NCI-H128 (cell line): Measurements from ENCODE around the gene GADD45B.
"Not testable (repeated sequence)": the region's sequence is repeated elsewhere in the genome, so short reads cannot be mapped to it uniquely, and the experiment has no call there.

Experiments
- DNase-seq: peaks from one replicate; lab custom pipeline; 2025; ENCODE audit not compliant: unreplicated experiment; lab: John Stamatoyannopoulos, UW

Gene GADD45B

DNA sequence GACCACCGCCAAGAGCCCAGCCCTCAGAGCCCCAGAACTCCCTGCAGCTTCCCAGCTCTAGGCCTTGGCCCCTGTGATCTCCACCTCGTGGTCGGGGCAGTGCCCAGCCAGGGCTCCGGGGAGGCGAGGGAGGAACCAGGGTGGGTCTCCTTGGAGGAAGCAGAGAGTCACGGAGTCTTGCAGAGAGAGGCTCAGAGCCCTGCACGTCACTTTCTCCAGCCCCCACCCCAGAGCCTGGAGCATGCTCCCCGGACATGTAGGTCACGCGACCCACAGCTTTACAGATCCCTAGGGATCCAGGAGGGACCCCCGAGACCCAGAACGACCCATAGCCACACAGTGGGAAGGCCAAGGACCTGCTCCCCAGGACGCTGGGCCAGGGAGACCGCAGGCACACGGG, 11.9 kb downstream of the GADD45B start:
- no peak for DNase-seq

DNA sequence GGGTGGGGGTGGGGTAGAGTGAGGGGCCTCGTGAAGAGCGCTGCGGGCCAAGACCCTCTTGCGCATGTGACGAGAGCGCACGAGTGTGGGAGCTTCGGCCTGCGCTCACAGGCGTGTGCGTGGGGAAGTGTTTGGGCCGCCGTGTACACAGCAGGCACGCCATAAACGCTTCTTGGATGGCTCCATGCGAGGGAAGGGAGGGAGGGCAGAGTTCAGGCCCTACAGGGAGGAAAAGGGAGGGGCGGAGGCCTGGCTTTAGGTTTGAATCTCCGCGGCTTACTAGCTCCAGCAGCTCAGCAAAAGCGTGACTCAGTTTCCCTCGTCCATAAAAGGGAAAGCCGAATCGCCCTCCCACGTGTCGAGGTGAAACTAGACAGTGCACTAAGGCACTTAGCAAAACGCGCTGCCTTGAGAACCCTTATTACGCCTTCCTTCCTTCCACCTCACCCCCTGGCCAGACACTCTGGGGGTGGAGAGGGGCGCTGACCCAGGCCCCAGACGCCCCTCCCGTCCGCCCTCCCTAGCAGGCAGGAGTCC, 12.5 kb downstream of the GADD45B start:
- DNase-seq, result no peak

DNA sequence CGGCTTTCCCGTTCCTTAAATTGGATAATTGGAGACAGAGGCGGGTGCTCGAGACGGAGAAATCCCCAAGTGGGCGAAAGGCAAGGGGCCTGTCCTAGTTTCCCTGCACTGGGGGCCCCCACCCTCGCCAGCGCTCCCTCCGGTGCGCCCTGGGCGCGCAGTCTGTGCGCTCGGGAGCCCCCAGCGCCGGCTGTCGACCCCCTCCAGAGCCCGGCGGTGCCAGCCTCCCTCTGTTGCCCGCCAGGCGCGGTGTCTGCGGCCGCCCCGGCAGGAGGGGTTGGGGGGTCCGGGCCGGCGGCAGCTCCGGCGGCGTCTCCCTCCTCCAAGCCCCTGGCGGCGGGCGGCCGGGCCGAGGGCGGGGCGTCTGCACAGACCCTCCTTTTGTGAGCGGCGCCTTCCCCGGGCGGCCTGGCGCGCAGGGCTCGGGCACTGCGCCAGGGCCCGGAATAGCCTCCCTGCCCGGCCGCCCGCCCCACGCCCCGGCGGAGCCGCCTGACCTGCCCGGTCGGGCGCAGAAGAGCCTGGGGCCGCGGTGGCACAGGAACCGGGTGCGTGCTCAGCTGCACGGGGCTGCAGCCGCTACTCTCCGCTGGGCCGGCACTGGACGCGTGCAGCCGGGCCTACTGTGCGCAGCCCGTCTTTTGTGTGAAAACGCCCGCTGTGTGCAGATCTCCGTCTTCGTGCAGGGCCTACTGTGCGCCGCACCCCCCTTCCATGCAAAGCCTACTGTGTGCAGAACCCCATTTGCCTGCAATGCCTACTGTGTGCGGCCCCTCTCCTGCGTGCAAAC, 13.2 kb downstream of the GADD45B start:
- no peak for DNase-seq

DNA sequence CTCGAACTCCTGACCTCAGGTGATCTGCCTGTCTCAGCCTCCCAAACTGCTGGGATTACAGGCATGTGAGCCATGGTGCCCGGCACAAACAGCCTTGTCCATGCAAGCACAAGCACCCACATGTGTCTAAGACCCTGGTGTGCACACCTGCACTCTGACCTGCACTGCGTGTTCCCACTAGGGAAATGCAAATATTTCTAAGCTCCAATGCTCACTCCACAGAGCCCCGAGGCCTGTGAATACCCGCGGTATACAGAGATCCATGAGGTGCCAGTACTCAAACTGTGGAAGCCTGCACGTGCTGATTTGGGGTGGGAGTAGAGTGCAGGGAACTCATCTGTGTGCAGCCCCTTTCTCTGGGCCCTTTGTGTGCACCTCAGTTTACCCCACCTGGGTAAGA, 14.7 kb downstream of the GADD45B start:
- DNase-seq, result no peak

DNA sequence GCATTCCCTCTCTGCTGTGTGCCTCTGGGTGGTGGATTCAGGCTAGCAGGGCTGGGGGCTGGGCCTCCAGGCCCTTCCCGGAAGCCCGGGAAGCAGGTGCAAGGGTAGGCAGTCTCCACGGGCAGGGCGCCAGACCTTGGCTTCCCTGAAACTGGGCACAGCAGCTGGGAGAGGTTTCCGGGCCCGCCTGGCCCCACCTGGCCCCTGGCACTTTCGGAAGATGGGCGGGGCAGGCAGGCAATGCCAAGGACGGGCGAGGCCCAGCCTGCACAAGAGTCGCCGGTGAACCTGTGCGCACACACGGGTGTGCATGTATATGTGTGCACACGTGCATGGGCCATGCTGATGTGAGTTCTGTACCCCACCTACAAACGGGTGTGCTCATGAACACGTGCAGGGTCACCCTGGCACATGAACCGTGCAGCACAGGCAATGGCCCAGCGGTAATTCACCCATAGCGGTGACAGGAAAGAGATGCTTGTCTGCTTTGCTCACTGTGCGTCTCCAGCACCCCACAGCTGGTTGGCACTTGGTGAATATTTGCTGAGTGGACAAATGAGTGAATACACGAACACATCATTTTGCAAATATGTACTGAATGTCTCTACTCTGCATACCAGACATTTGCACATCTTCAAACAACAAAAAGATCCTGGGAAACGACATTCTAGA, 15.3 kb downstream of the GADD45B start:
- DNase-seq, result peak; percentile 40

DNA sequence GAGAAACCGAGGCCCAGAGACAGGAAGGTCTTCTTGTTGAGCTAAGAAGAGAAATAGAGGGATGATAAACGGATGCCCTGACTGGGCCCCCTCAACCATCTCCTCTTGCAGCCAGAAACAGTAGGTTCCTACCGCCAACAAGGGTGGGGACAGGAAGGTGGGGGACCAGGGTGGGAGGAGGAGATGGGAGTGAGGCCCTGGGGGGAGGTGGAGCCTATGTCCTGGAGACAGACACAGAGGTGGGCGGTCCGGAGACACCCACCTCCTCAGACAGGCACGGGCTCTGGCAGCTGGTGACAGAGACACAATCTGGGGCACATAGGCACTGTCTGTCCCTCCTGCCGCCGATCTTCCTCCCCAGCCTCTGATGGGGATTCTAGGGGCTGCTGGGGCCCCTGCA, 16.9 kb downstream of the GADD45B start:
- no peak for DNase-seq

DNA sequence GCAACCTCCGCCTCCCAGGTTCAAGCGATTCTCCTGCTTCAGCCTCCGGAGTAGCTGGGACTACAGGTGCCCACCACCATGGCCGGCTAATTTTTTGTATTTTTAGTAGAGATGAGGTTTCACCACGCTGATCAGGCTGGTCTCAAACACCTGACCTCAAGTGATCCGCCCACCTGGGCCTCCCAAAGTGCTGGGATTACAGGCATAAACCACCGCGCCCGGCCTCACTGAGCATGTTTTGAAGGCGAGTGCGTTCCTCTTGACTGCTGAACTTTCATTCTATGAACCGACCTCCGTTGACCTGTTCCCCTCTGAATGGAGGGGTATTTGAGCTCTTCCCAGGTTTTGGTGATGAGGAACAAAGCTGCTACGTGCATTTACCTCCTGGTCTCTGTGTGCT, 17.5 kb downstream of the GADD45B start:
- not testable (repeated sequence) for DNase-seq

DNA sequence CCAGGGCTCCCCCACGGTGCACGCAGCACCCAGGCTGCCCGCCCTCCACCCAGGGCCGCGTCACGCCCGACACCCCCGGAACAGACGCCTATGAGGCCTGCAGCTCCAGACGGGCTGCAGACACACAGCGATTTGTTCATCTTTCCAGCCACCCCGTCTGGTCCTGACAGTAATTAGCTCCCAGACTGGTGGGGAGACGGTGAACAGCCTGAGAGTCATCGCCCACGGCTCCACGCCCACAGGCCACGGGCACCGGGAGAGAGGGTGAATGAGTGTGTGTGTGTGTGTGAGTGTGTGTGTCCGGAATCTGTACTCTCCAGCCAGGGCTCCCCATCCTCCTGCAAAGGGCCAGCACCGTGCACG, 18.1 kb downstream of the GADD45B start:
- DNase-seq, result no peak

DNA sequence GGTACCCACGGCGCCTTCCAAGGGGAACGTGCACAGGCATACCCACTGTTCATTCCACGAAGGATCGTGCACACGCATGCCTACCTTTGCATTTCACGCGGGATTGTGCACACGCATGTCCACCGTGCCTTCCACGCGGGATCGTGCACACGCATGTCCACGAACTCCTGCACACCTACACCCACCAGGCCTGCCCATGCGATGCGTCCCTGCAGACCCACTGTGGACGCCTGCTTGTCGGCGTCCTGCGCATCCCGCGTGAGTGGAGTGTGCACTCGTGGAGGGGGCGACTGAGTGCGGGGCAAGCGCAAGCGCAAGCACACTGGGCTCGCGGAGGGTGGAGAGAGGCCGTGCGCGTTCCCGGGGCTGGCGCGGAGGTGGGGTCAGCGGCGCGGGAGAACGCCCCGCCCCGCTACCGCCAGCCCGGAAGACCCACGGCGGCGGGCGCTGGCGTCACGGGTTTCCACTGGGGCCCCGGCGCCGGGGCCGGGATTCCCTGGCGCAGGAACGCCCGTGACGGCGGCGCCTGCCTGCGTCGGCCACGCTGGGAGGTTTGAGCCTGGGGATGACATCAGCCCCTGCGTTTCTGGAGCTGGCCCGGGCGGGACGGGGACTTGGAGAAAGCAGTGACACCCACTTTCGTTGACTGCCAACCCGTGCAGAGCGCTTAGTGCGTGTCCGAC, 18.7 kb downstream of the GADD45B start:
- no peak for DNase-seq

DNA sequence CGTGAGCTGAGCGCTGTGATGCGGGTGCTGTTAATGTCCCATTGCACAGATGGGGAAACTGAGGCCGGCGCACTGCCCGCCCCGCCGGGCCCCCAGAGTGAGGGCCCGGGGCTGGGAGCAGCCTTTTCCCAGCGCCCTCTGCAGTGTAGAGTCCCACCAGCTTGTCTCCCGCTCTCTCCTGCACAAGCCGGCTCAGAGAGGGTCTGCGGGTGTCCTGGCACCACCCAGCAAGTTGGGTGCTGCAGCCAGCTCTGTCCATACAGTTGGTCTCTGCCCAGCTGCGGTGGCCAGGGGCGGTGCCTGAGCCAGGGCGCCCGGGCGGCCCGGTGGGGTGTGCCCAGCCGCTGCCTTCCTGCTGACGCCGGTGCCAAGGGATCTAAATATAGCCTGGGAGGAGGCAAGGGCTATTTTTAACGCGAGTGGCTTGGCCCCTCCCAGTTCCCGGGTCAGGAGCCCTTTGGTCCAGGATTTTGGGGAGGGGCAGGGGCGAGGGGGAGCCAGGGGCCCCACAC, 19.3 kb downstream of the GADD45B start:
- DNase-seq, result no peak

DNA sequence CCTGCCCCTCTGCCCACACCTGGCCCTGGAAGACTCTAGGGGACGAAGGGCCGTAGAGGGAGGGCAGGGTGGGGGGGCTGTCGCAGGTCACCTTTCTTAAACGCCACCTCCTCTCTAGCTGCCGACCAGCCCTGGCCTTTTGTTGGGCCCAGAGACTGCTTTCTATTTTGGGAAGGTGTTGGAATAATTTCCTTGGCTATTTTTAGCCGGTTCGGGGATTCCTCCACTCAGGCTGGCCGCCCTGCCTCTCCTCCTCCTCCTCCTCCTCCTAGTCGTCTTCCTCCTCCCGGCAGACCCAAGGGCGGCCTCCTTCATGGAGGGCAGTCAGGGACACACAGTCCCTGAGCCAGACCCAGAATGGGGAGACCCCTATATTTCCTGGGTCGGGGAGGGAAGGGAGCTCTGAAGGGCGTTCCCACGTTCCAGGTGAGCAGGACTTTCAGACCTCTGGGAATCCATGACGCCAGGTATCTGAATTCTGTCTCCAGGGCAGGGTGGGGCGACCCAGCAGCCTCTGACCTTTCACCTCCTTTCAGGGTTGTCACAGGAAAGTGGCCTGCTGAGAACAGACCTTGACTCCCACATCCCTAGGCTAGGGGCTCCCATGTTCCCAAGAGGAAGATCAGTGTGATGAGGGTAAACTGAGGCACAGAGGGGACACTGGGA, 19.9 kb downstream of the GADD45B start:
- DNase-seq, result no peak

DNA sequence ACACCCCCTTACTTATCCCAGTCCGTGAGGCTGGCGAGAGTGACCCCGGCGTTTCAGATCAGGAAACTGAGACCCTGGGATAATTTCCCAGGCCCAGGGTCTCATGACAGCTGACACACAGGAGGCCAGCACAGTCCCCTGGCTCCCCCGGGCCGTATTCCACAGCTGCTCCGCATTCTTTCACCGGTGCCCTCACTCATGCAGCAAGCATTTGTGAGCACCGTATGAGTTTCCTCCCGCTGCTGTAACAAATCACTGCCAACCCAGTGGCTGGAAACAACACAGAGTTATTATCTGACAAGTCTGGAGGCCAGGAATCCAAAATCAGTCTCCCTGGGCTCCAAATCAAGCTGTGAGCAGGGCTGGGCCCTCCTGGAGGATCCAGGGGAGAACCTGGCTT, 21.3 kb downstream of the GADD45B start:
- DNase-seq, result no peak

DNA sequence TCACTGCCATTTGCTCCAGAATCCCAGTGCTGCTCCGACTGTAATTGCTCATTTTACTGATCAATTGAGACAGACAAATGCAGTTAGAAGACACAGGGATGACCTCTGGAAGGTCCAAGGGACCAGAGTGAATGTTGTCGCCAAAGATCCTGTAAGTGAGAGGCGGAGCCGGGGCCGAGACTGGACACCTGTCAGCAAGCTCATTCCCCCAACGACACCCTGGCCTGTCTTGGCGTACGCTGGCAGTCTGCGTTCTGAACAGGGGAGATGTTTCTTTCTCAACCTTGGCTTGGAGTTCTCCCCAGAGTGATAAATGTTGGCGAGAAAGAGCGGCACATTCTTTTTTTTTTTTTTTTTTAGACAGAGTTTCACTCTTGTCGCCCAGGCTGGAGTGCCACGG, 24.2 kb downstream of the GADD45B start:
- no peak for DNase-seq

DNA sequence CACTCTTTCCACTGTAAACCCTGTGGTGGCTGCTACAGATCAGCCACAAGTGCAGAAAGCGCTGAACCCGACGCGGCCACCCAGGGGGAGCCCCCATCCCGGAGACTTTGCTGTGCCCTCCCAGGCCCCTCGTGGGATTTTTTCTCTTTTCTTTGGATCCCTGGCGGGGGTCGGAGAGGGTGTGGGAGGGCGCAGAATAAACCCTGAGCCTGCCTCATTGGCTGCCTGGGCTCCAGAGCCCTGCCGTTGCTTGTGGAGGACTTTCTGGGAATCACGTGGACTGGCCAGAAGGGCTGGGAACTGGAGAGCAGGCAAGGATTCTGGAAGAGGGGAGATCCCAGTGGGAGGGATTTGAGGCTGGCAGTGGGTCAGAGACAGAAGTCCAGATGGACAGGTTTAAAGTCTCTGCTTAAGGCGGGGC, 24.9 kb downstream of the GADD45B start:
- DNase-seq, result no peak

DNA sequence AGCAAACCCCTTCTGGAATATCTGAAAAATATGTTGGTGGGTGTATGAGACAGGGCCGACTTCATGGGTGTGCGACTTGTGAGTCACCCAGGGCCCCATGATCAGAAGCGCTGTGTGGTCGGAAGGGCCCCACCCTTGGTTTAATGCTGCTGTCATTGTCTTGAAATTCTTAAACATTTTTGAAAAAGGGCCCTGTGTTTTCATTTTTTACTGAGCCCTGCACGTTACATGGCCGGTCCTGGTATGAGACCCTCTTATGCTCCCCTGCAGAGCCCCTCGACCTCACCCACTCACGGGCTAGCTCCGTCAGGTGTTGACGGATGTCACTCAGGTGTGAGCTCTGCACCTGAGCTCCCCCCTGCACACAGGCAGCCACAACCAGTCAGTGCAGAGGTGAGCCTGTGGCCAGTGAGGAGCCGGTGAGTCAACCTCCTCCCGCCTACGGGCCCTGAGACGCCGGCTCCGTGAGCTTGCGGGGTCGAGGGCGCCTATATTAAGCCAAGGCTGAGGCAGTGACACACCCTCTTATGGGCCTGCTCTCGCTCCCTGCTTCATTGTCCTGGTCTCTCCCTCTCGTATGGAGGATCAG, 27.7 kb downstream of the GADD45B start:
- no peak for DNase-seq

DNA sequence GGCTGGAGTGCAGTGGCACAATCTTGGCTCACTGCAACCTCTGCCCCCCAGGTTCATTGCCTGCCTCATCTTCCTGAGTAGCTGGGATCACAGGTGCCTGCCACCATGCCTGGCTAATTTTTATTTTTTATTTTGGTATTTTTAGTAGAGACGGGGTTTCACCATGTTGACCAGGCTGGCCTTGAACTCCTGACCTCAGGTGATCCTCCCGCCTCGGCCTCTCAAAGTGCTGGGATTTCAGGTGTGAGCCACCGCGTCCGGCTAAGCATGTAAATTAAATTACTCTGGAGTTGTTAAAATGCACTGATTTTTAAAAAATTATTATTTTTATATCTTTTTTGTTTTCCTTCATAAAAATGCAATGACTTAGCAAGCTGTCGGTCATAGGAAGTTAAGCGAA, 30.7 kb downstream of the GADD45B start:
- not testable (repeated sequence) for DNase-seq

DNA sequence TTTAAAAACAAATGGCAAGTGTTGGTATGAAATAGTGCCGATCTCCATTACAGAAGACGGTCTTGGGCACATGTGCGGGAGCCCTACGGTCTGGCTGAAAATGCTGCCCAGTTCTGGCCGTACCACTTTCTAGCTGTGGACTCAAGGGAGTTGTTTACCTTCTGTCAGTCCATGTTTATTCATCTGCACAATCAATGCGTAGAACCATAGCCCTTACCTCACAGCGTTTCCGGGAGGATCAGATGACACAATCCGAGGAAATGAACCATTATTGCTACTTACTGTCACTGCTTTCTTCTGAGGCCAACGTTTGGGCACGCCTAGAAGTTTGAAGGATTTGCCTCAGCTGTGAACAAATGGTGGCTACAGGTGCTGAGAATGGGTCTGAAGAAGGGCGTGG, 31.2 kb downstream of the GADD45B start:
- no peak for DNase-seq

DNA sequence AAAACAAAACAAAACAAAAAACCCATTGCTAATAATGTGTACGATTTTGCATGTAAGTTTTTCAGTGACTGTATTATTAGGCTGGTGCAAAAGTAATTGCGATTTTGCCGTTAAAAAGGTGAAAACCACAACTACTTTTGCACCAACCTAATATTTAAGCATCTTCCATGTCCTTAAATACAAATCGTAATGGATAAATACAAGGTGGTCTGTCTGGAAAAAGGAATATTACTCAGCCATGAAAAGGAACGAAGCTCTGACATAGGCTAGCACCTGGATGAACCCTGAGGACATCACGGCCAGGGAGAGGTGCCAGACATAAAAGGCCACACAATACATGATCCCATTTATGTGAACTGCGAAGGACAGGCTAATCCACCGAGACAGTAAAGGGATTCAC, 33.2 kb downstream of the GADD45B start:
- DNase-seq, result no peak

DNA sequence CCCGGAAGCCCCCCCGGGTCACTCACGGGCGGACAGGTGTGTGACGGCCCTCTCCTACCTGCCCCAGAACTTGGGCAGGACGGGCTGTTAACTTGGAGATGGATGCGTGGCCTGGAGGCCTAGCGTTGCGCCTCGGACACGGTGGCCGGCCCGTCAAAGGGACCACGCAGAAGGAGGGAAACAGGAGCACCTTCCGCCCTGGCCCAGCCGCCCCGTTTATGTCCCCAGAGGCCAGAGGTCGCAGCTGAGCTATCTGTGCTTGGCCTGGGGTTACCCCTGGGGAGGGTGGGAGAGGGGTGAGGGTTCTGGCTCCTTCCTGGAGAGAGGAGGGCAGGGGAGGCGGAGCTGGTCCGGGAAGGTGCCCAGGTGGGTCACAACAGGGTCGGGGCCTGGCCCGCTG, 35.6 kb downstream of the GADD45B start:
- DNase-seq, result no peak

DNA sequence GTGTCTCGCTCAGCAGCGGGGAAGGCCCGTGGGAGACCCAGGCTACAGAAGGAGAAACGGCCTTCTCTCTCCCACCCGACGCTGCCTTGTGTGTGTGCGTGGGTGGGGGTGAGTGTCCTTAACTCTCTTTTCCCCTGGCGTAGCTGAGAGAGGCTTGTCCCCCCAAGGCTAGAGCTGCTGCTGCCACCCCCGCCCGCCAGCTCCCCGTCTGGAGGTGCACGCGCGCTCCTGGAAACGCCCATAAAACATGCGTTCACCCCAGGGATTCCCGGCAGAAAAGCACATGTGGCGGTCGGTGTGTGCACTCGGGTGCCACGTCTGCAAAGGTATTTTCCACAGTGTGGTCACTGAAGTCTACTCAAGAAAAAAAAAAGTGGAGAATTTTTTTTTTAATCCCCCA, 36.1 kb downstream of the GADD45B start:
- DNase-seq, result no peak
